Measurements from ENCODE around the gene GSX2. TPM values are rescaled to one million over a fixed set of nuclear protein-coding genes. Genes with fewer than 3 reads are reported as not detected.
"Not testable (repeated sequence)": the region's sequence is repeated elsewhere in the genome, so short reads cannot be mapped to it uniquely, and the experiment has no call there.

The GSX2 gene
- total RNA-seq, 2 donors from 2014 or later = not detected

- Histone ChIP-seq H3K27ac (no peak overlapping the region), H3K27me3 (no peaks in the 10 kb centered on the region), H3K4me3 (no peak overlapping the region), H3K4me1 (no peaks in the 10 kb centered on the region), H3K9me3 (no peaks in the 10 kb centered on the region), H3K36me3 (replicated peaks in 1 of 2; ENCODE audit: insufficient read depth in 1 of 2, low read depth in 2 of 2) (no peaks in the 10 kb centered on the region)
- no peak for DNase-seq
- intact Hi-C loops (cut with DNase I) = no loop called here
- TF ChIP-seq, protein P1, sequence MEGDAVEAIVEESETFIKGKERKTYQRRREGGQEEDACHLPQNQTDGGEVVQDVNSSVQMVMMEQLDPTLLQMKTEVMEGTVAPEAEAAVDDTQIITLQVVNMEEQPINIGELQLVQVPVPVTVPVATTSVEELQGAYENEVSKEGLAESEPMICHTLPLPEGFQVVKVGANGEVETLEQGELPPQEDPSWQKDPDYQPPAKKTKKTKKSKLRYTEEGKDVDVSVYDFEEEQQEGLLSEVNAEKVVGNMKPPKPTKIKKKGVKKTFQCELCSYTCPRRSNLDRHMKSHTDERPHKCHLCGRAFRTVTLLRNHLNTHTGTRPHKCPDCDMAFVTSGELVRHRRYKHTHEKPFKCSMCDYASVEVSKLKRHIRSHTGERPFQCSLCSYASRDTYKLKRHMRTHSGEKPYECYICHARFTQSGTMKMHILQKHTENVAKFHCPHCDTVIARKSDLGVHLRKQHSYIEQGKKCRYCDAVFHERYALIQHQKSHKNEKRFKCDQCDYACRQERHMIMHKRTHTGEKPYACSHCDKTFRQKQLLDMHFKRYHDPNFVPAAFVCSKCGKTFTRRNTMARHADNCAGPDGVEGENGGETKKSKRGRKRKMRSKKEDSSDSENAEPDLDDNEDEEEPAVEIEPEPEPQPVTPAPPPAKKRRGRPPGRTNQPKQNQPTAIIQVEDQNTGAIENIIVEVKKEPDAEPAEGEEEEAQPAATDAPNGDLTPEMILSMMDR (IDR thresholded peaks at IDR 0.05) = no peak
- no peak for TF ChIP-seq POLR2A (IDR thresholded peaks at IDR 0.05)
- no peak for ATAC-seq
These were observed 20.6 kb downstream of the GSX2 start for GRCh38 chr4:54120518-54120917.

- intact Hi-C loops (cut with DNase I) = no loop called here
- Histone ChIP-seq H3K9me3 (no peaks in the 10 kb centered on the region), H3K4me1 (no peaks in the 10 kb centered on the region), H3K4me3 (no peak overlapping the region), H3K27ac (no peak overlapping the region), H3K27me3 (no peaks in the 10 kb centered on the region), H3K36me3 (replicated peaks in 1 of 2; ENCODE audit: insufficient read depth in 1 of 2, low read depth in 2 of 2) (no peaks in the 10 kb centered on the region)
- DNase-seq (no peak), ATAC-seq (no peak)
- WGBS, 2 donors = 100% methylated on average over 1 of the region's 1 CpG
- TF ChIP-seq POLR2A (IDR thresholded peaks at IDR 0.05) = no peak
- TF ChIP-seq, protein P1 (IDR thresholded peaks at IDR 0.05) = no peak
These were observed 27.7 kb downstream of the GSX2 start for GRCh38 chr4:54127660-54128059.

GRCh38 chr4:54128694-54129093, 28.7 kb downstream of the GSX2 start:
- intact Hi-C loops (cut with DNase I); H3K27ac ChIP-seq; H3K9me3 ChIP-seq; H3K4me1 ChIP-seq; ATAC-seq; H3K27me3 ChIP-seq; H3K36me3 ChIP-seq (replicated peaks in 1 of 2; ENCODE audit: insufficient read depth in 1 of 2, low read depth in 2 of 2); DNase-seq; H3K4me3 ChIP-seq: not testable (repeated sequence)
- WGBS, 2 donors = 95 to 96% methylated on average over 2 of the region's 2 CpGs

DNA sequence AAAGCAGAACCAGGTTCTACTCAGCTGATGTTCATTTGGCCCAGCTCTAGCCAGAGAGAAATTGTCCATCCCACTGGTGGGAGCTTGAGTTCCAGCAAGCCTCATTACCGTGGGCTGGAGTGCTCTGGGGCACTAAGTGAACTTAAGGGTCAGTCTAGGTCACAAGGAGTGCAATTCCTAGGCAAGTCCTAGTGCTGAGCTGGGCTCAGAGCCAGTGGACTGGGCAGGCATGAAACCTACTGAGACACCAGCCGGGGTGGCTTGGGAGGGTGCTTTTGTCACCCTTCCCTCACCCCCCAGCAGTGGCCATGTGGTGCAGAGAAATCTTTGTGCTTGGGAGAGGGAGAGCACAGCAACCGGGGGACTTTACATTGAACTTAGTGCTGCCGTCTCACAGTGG, 39.4 kb downstream of the GSX2 start:
- Histone ChIP-seq H3K9me3 (no peaks in the 10 kb centered on the region), H3K27me3 (no peaks in the 10 kb centered on the region), H3K27ac (no peak overlapping the region), H3K4me3 (no peak overlapping the region), H3K4me1 (peaks cover 2% of the 10 kb centered on the region), H3K36me3 (replicated peaks in 1 of 2; ENCODE audit: insufficient read depth in 1 of 2, low read depth in 2 of 2) (no peaks in the 10 kb centered on the region)
- DNase-seq (no peak), ATAC-seq (no peak)
- intact Hi-C loops (cut with DNase I) = no loop called here
- no peak for TF ChIP-seq POLR2A (IDR thresholded peaks at IDR 0.05)
- TF ChIP-seq, protein P1 (IDR thresholded peaks at IDR 0.05) = no peak
- 72 to 74% methylated on average over 3 to 4 of the region's 4 CpGs for WGBS, 2 donors

- ATAC-seq (no peak), DNase-seq (no peak)
- TF ChIP-seq POLR2A (IDR thresholded peaks at IDR 0.05) = no peak
- TF ChIP-seq, protein P1 (IDR thresholded peaks at IDR 0.05) = no peak
- Histone ChIP-seq H3K27ac (no peak overlapping the region), H3K27me3 (no peaks in the 10 kb centered on the region), H3K36me3 (replicated peaks in 1 of 2; ENCODE audit: insufficient read depth in 1 of 2, low read depth in 2 of 2) (no peaks in the 10 kb centered on the region), H3K4me1 (peaks cover 11% of the 10 kb centered on the region), H3K9me3 (no peaks in the 10 kb centered on the region), H3K4me3 (no peak overlapping the region)
- intact Hi-C loops (cut with DNase I) = no loop called here
- 89 to 100% methylated on average over 1 of the region's 1 CpG for WGBS, 2 donors
These were observed 40.3 kb downstream of the GSX2 start for GRCh38 chr4:54140287-54140686.

Measured in body of pancreas (tissue), 4 donors.